Psoas muscle (tissue), 8 donors: ENCODE measurements around the gene F7. TPM values are rescaled to one million over a fixed set of nuclear protein-coding genes. Genes with fewer than 3 reads are reported as not detected.

Experiments used
- ATAC-seq, 4 donors: fragments of 200-7000 bp; cut with Tn5 transposase; one replicate each; pipeline ENCODE4 v1.9.1; 2020; ENCODE audit warnings: moderate library complexity in 3 of 4, mild to moderate bottlenecking in 2 of 4
- DNase-seq, 2 donors: peaks; one replicate each; pipeline ENCODE4 v3.0.0-alpha.2; 2020
- H3K27ac ChIP-seq: fragments of 200-600 bp; one replicate; pipeline ENCODE4 v1.8.0; 2022
- H3K27me3 ChIP-seq, 3 donors: fragments of 200-600 bp in 1 of 3; one replicate each; pipeline versions ENCODE4 v1.6.1 to v1.8.0; 2013 to 2022; ENCODE audit warnings: low read length in 2 of 3, mild to moderate bottlenecking in 2 of 3, moderate library complexity in 1 of 3; ENCODE audit not compliant: insufficient read depth in 3 of 3
- H3K36me3 ChIP-seq, 2 donors: fragments of 200-600 bp in 1 of 2; one replicate each; pipeline versions ENCODE4 v1.6.1 to v1.8.0; 2013 to 2022; ENCODE audit warnings: low read depth in 1 of 2, mild to moderate bottlenecking in 1 of 2, moderate library complexity in 1 of 2; ENCODE audit not compliant: insufficient read depth in 1 of 2
- H3K4me1 ChIP-seq: fragments of 200-600 bp; one replicate; pipeline ENCODE4 v1.8.0; 2022
- H3K4me3 ChIP-seq: fragments of 200-600 bp; one replicate; pipeline ENCODE4 v1.8.0; 2022; ENCODE audit warnings: mild to moderate bottlenecking
- H3K9me3 ChIP-seq: fragments of 200-600 bp; one replicate; pipeline ENCODE4 v1.8.0; 2022
- WGBS, 3 donors: extraction: QIAGEN DNeasy Blood & Tissue Kit; methylation state at CpG; one replicate each; pipeline versions ENCODE4 v1.1.6 to v1.1.7; 2013; 5-methylcytosine and 5-hydroxymethylcytosine counted together
- intact Hi-C, 2 donors: fragments of 100-400 bp; cut with DNase I; formaldehyde crosslinking; loops; one replicate each; pipeline versions ENCODE4 v1.11.0 to v1.14.2; 2022
- polyA plus RNA-seq, 3 donors: library from polyadenylated mRNA; stranded (reverse); fragments of 200-250 nt; gene quantifications; one replicate each; pipeline ENCODE4 v1.2.3, GENCODE V29; 2013
- total RNA-seq, 4 donors: library from RNA; stranded (reverse); fragmentation: NEBNext Ultra II Directional in 2 of 4; extraction: Animal tissue kit (Norgen Biotek cat#: 25700) in 2 of 4; gene quantifications; one replicate each; pipeline versions ENCODE4 v1.2.1 to v1.2.4, GENCODE V29; 2021 to 2023
- TF ChIP-seq, protein P1 (sequence below): fragments of 200-600 bp; IDR thresholded peaks from one replicate; pipeline ENCODE4 v1.8.0; 2022; ENCODE audit warnings: antibody characterized with exemption
- donor health status: healthy with polysubstance abuse.
- donor health status: DM: no; HTN: no; CAD: no; lungs with moderate emphysema.
- donor health status: Bipolar disorder and iron deficiency.
- donor health status: healthy.
- donor health status: DM: yes; HTN: yes; CAD: no.
- donor health status: DM: no; HTN: no; CAD: no.
- donor health status: DM: no; HTN: no; CAD: no.
- donor health status: DM: yes; HTN: yes; CAD: no.

Gene F7
- total and polyA plus RNA-seq, 7 donors, result 0.08 to 0.20 (median 0.10) TPM; not detected in 4

DNA sequence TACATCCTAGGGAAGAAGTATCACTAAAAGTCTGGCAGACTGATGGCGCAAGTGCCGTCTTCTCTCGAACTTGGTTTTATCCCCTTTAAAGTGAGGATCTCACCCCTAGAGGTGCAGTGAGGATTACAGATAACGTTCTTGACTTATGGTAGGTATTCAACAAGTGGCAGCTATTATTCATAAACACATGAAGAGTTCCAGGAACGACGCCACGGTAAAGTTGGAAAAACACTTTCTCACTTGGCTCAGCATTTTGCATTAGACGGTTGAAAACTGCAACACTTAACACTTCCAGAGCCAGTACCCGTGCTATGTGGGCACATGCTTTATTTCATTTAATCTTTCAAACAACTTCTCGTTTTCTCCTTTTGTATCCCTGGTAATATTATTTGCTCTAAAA is 61.6 kb downstream of the F7 start:
- ATAC-seq, result no peak
- DNase-seq, result no peak

DNA sequence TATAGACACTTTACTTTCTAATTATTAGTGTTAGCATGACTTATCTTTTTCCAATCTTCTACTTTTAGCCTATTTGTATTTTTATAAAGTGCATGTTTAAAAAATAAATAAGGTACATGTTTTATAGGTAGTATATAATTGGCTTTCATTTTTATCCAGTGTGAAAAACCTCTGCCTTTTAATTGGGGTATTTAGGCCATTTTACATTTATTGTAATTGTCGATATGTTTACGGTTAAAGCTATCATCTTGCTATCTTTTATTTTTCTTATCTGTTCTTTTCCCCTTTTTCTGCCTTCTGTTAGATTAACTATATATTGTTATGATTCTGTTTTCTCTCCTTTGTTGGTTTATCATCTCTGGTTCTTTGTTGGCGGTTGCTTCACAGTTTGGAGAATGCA is 62.0 kb downstream of the F7 start:
- H3K9me3 ChIP-seq, result no peaks in the 10 kb centered on the region
- no peak for ATAC-seq
- DNase-seq, result no peak
- intact Hi-C loops, result no loop called here
- H3K27me3 ChIP-seq, result peaks cover 0 to 10% (median 8%) of the 10 kb centered on the region in 3 donors
- H3K36me3 ChIP-seq, result peaks cover 0 to 28% of the 10 kb centered on the region in 2 donors
- TF ChIP-seq, protein P1, sequence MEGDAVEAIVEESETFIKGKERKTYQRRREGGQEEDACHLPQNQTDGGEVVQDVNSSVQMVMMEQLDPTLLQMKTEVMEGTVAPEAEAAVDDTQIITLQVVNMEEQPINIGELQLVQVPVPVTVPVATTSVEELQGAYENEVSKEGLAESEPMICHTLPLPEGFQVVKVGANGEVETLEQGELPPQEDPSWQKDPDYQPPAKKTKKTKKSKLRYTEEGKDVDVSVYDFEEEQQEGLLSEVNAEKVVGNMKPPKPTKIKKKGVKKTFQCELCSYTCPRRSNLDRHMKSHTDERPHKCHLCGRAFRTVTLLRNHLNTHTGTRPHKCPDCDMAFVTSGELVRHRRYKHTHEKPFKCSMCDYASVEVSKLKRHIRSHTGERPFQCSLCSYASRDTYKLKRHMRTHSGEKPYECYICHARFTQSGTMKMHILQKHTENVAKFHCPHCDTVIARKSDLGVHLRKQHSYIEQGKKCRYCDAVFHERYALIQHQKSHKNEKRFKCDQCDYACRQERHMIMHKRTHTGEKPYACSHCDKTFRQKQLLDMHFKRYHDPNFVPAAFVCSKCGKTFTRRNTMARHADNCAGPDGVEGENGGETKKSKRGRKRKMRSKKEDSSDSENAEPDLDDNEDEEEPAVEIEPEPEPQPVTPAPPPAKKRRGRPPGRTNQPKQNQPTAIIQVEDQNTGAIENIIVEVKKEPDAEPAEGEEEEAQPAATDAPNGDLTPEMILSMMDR, result no peak
- WGBS, 3 donors, result 97 to 100% (median 99%) methylated on average over 3 of the region's 3 CpGs
- no peak overlapping the region for H3K4me3 ChIP-seq
- H3K27ac ChIP-seq, result no peak overlapping the region
- H3K4me1 ChIP-seq, result no peaks in the 10 kb centered on the region

More for the DNA sequence above, 61.6 kb downstream of the F7 start:
- no peak overlapping the region for H3K4me3 ChIP-seq
- TF ChIP-seq, protein P1, result no peak
- intact Hi-C loops, result no loop called here
- 88 to 92% (median 89%) methylated on average over 10 of the region's 10 CpGs for WGBS, 3 donors
- peaks cover 0 to 10% (median 8%) of the 10 kb centered on the region in 3 donors for H3K27me3 ChIP-seq
- H3K36me3 ChIP-seq, result peaks cover 0 to 23% of the 10 kb centered on the region in 2 donors
- no peaks in the 10 kb centered on the region for H3K4me1 ChIP-seq
- H3K27ac ChIP-seq, result no peak overlapping the region
- no peaks in the 10 kb centered on the region for H3K9me3 ChIP-seq

DNA sequence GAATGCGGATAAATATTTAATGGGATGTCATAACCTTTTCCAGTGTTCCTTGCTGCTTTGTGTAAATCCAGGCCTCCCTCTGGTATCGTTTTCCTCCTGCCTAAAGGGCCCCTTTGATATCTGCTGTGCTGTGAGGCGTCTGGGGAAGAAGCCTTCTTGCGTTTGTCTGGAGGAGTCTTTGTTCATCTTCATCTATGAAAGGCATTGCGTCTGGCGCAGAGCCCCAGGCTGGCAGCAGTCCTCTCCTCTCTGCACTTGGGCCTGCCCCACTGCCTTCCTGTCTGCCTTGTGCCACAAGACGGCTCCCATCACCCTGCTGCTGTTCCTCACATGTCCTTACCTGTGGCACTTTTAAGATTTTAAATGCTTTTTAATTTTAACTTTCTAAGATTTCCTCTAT is 62.6 kb downstream of the F7 start:
- H3K27ac ChIP-seq, result no peak overlapping the region
- H3K36me3 ChIP-seq, result peaks cover 0 to 29% of the 10 kb centered on the region in 2 donors
- no peak for DNase-seq
- no peak for ATAC-seq
- intact Hi-C loops, result no loop called here
- H3K9me3 ChIP-seq, result no peaks in the 10 kb centered on the region
- H3K27me3 ChIP-seq, result peaks cover 0 to 4% (median 4%) of the 10 kb centered on the region in 3 donors
- TF ChIP-seq, protein P1, result no peak
- no peak overlapping the region for H3K4me3 ChIP-seq
- 88 to 96% (median 91%) methylated on average over 7 of the region's 7 CpGs for WGBS, 3 donors
- no peaks in the 10 kb centered on the region for H3K4me1 ChIP-seq

DNA sequence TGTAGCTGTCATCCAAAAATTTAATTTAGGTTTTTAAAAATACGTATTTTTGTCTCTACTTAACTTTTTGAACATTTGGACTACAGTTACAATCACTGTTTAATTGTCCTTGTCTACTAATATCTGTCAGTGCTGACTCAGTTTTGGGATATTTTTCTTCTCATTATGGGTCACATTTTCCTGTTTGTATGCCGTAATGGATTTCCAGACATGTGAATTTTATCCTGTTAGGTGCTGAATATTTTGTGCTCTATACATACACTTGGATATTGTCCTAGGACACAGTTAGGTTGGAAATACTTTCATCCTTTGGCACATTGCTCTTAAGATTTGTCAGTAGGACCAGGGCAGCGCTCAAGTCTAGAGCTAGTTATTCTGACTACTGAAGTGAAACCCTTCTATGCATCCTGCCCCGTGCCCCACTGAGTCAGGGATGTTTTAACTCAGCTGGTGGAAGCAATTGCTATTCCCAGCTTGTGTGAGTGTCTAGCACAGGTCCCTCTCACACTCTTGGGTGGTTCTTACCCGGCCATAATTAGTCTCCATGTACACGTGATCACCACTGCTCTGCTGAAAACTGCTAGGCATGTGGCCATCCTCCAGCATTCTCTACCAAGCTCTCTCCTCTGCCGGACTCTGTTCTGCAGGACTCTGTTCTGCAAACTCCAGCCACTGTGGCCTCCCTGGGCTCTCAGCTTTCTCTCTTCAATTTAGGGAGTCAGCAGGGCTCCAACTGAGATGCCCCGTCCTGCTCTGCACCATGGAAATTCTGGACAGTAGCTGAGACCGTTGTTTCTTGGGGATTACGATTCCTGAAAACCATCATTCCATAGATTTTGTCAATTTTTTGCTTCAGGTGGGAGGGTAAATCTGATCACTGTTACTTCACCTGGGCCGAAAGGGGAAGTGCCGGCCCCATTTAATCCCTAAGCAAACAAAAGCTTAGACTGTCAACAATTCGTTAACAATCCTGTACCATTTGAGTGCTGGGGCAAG is 64.0 kb downstream of the F7 start:
- no peaks in the 10 kb centered on the region for H3K4me1 ChIP-seq
- peaks cover 0 to 41% of the 10 kb centered on the region in 2 donors for H3K36me3 ChIP-seq
- no peak overlapping the region for H3K27ac ChIP-seq
- no peak overlapping the region for H3K4me3 ChIP-seq
- DNase-seq, result no peak
- intact Hi-C loops, result no loop called here
- H3K9me3 ChIP-seq, result no peaks in the 10 kb centered on the region
- WGBS, 3 donors, result 85 to 93% (median 93%) methylated on average over 13 of the region's 13 CpGs
- no peaks in the 10 kb centered on the region for H3K27me3 ChIP-seq
- peak in 2 of 4 donors; percentile 8 to 32 for ATAC-seq
- TF ChIP-seq, protein P1, result no peak

Other genes starting within 250 kb of the F7 start
- gene MCF2L, start 136.6 kb upstream of the F7 start, total RNA-seq, result 10 to 100 TPM; 14.3 to 40.5 (median 23.3) TPM
- 10 to 100 TPM in 2 of 3 donors, 1 to 10 TPM in 1; 9.1 to 22.0 (median 18.7) TPM for gene MCF2L, start 136.6 kb upstream of the F7 start, polyA plus RNA-seq
- 1 to 10 TPM in 3 of 4 donors, under 1 TPM in 1; 0.63 to 4.9 (median 1.2) TPM for gene F10, start 17.0 kb downstream of the F7 start, total RNA-seq
- gene F10, start 17.0 kb downstream of the F7 start, polyA plus RNA-seq, result 1 to 10 TPM; 1.5 to 2.0 (median 1.6) TPM
- gene PROZ, start 52.9 kb downstream of the F7 start, total RNA-seq, result not detected
- not detected for gene PROZ, start 52.9 kb downstream of the F7 start, polyA plus RNA-seq
- gene PCID2, start 102.9 kb downstream of the F7 start, total RNA-seq, result 10 to 100 TPM; 22.5 to 37.1 (median 26.4) TPM
- gene PCID2, start 102.9 kb downstream of the F7 start, polyA plus RNA-seq, result 10 to 100 TPM; 19.9 to 28.2 (median 26.6) TPM
- 100 to 1,000 TPM; 123 to 152 (median 137) TPM for gene CUL4A, start 103.8 kb downstream of the F7 start, total RNA-seq
- gene CUL4A, start 103.8 kb downstream of the F7 start, polyA plus RNA-seq, result 100 to 1,000 TPM in 1 of 3 donors, 10 to 100 TPM in 2; 75.4 to 180 (median 86.6) TPM
- 10 to 100 TPM; 53.7 to 71.5 (median 67.8) TPM for gene LAMP1, start 191.4 kb downstream of the F7 start, total RNA-seq
- 10 to 100 TPM; 35.7 to 67.5 (median 60.1) TPM for gene LAMP1, start 191.4 kb downstream of the F7 start, polyA plus RNA-seq